PFSK-1 (cell line): ENCODE data around the gene FADD.

Experiments used
- SIN3A ChIP-seq: IDR thresholded peaks from 2 replicates; pipeline ENCODE4 v1.6.1; 2012; ENCODE audit warnings: mild to moderate bottlenecking, low read length, moderate library complexity, borderline replicate concordance; ENCODE audit not compliant: insufficient read depth
- TAF1 ChIP-seq: IDR thresholded peaks from 2 replicates; pipeline ENCODE4 v1.6.1; 2012; ENCODE audit warnings: low read length, control low read depth, borderline replicate concordance; ENCODE audit not compliant: insufficient read depth

GRCh38 chr11:70207531-70208131 lies 4.5 kb downstream of the FADD start:
- no peak for TF ChIP-seq TAF1
- TF ChIP-seq SIN3A, result no peak
